ENCODE measurements around the gene PROM1. TPM values are rescaled to one million over a fixed set of nuclear protein-coding genes. Genes with fewer than 3 reads are reported as not detected.

The PROM1 gene
- total RNA-seq = 1 to 10 TPM; 3.8 to 5.2 TPM
- 1 to 10 TPM; 1.2 to 3.6 TPM for polyA plus RNA-seq

- Histone ChIP-seq H3K9me3 (ENCODE audit: control insufficient read depth in 4 of 4, low read length in 3 of 4) (peaks cover 0 to 1% (median 0%) of the 10 kb centered on the region in 4 donors), H3K27ac (ENCODE audit: low read depth in 1 of 2, low read length in 2 of 2) (no peak within 1 kb of the TSS), H3K27me3 (ENCODE audit: control insufficient read depth in 4 of 4, insufficient read depth in 4 of 4, low read length in 3 of 4) (peaks cover 0 to 9% (median 4%) of the 10 kb centered on the region in 4 donors), H3K36me3 (ENCODE audit: control insufficient read depth in 4 of 4, insufficient read depth in 3 of 4, low read depth in 1 of 4, low read length in 3 of 4) (no peaks in the 10 kb centered on the region), H3K4me1 (ENCODE audit: control insufficient read depth in 4 of 4, insufficient read depth in 4 of 4, low read length in 3 of 4) (peaks cover 6 to 23% (median 18%) of the 10 kb centered on the region in 4 donors), H3K4me3 (ENCODE audit: low read depth in 1 of 3, low read length in 3 of 3) (peak within 1 kb of the TSS; percentile 5 to 55 (median 45)), H3K9ac (ENCODE audit: low read depth in 1 of 2, low read length in 2 of 2) (no peak within 1 kb of the TSS)
- TF ChIP-seq HNF4G (IDR thresholded peaks at IDR 0.05) (no peak), RAD21 (IDR thresholded peaks at IDR 0.05) (no peak), TAF1 (conservative IDR thresholded peaks at IDR 0.05) (no peak), REST (IDR thresholded peaks at IDR 0.05) (no peak), YY1 (IDR thresholded peaks at IDR 0.05) (no peak), SP1 (IDR thresholded peaks at IDR 0.05) (no peak), JUND (IDR thresholded peaks at IDR 0.05) (no peak), HNF4A (conservative IDR thresholded peaks at IDR 0.05) (no peak), ZBTB33 (IDR thresholded peaks at IDR 0.05) (no peak), EGR1 (IDR thresholded peaks at IDR 0.05; ENCODE audit: low read depth in 2 of 2) (no peak), ATF3 (IDR thresholded peaks at IDR 0.05) (no peak), RXRA (IDR thresholded peaks at IDR 0.05) (no peak), MAX (IDR thresholded peaks at IDR 0.05) (no peak), CTCF (IDR thresholded peaks at IDR 0.05; ENCODE audit: low read depth, low read length, missing input control) (no peak), FOXA1 (IDR thresholded peaks at IDR 0.05) (no peak), NR2F2 (IDR thresholded peaks at IDR 0.05) (no peak), FOXA2 (IDR thresholded peaks at IDR 0.05) (no peak), GABPA (IDR thresholded peaks at IDR 0.05 in 1 of 2, conservative IDR thresholded peaks at IDR 0.05 in 1 of 2) (no peak)
- 3% methylated on average over 81 of the region's 81 CpGs for WGBS
- no peak for DNase-seq (ENCODE audit: low spot score)
These were observed at the start of gene PROM1 for GRCh38 chr4:16083241-16084191. Gene PROM1, minus strand, starts transcription at chr4:16084023. Its CDS starts 8,117 bp downstream, at chr4:16075906.
